DMS114 treated with DMSO at 0.1 percent for 48 hours (cell line): ENCODE measurements around the gene NUDT12.

Experiments
- DNase-seq: peaks from one replicate; lab custom pipeline; 2025; ENCODE audit not compliant: unreplicated experiment; lab: John Stamatoyannopoulos, UW

Gene NUDT12

DNA sequence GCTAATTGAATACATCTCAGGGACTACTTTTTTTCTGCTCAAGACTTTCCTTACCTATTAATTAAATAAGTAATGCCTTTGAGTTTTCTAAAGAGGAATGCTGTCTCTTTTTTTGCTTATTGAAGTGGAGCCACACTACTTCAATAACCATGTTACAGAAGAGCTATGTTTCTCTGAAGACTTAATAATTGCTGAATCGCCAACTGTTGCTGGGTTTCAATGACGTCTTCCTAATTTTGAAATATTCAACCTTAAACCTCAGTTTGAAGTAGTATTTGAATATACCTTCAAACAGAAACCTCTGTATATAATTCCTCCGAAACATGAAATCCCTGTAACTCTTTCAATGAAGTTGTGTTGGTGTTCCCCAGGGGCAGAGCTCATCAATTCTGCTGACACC is 21.0 kb downstream of the NUDT12 start:
- no peak for DNase-seq

DNA sequence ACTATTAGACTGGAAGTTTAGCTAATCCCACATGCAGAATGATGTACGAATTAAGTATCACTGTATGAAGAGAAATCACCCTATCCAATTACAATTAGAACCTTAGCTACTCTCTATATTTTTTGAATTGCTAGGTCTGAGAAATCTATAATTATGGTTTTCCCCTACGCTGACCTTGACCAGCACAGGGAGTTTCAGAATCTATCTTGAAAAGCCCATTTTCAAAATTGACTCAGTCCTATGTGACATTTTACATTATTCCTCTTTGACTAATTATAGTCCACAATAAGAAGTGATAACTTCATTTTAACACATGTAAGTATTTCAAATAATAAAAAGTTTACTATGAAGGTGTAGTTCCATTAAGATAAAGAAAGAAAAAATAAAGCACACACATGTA is 21.5 kb downstream of the NUDT12 start:
- no peak for DNase-seq

DNA sequence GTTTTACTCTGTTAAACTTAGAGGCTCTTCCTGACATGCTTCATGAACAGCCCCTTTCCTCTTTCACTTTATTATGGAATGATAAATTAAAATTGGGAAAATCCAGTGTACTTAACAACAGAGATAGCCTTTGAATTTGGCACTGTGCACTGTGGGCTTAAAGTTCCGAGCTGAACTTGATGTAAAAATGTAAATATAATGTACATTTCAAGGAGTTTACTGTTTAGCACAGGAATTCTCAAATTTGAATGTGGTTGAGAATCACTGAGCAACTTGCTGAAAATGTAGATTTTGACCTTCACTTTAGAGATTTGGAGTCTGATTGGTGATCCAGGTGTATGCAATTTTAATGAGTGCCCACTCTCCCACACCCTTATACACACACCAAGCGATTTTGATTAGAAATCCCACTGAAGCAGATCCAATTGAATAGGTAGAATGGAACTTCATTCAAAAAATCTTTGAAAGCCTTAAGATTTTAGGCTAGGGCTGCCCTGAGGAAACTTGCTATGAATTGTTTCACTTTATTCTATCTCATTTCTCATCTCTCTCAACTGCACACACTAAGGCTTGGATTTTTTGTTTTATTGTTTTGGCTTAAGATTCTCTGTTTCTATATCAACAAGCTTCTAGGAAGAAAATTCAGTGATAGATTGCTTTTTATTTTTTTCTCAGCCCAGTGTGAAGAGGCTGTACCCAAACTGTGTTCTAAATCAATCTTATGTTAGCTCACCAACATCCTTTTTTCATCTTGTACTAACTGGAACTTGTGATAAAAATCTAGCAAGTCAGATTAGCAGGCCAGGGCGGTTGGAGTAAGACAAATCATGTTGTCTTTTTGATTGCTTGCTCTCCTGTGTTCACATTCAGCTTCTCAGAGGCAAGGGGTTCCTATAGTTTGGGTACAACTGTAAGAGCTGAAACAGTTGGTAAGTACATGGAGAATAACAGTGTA is 22.9 kb downstream of the NUDT12 start:
- DNase-seq: no peak

DNA sequence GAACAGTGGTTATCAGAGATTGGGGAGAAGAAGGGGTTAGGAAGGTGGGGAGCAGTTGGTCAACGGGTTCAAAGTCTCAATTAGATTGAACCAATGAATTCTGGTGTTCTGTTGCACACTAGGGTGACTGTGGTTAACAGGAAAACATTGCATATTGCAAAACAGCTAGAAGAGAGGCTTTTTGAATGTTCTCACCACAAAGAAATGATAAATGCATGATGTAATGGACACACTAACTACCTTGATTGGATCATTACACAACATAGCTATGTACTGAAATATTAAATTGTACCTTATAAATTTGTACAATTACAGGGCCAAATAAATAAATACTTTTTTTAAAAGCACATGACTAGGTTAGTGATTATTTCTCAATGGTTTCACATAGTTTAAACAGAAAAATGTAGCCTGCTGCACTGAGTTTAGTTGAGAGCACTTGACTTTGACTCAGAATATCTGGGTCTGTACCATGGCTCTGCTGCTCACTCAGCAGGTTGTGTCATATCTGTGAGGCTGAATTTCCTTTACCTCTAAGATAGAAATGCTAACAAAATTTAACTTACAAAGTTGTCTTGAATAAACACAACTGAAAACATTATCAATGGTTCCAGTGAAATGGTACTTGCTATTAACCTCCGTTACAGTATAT is 30.4 kb downstream of the NUDT12 start:
- DNase-seq: no peak

DNA sequence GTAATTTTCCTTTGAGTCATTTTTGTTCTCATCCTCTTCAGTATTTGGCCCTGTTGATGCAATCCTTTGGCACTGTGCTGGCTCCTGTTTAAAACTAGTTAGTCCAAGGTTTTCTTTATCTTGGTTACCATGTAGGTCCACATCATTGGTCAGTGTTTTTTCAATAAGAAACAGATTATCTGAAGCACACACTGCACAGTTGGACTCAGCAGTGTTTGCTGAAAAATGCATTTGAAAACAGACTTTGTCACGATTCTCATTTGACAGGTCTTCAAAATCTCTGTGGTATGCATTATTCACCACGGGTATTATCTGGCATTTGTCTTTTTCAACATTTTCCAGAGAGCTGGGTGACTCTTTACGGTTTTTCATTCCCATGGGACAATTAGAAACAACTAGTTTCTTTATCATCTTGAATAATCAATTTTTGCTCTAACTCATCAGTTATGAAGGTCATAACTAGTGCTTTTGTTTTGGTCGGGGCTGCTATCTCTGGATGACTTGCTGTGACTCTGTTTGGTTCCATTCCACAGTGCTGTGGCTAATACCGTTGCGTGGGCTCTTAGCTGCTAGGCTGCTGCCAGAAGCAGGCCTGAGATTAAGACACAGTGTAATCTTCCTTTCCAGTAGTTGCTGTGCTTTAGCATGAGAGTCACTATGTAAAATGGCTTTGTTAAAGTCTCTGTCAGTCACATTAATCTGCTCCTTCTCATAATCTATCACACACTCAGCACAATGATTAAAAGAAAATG is 36.2 kb downstream of the NUDT12 start:
- DNase-seq: no peak

DNA sequence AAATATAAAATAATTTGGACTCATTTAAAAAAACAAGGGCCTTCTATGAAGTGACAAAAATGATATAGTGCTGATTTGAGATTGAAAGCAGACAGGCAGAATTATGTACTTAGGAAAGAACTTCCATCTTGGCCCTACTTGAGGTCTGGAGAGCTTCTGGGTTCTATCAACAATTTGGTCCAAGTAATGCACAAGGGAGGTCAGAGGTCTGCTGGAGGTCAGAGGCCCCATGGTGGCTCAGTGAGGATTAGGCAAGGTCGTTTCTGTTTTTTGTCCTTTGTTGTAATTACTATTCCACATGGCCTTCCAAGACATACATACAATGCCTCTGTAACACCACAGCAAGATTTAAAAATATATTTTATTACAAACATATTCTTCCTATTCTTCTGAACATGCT is 37.2 kb downstream of the NUDT12 start:
- no peak for DNase-seq

DNA sequence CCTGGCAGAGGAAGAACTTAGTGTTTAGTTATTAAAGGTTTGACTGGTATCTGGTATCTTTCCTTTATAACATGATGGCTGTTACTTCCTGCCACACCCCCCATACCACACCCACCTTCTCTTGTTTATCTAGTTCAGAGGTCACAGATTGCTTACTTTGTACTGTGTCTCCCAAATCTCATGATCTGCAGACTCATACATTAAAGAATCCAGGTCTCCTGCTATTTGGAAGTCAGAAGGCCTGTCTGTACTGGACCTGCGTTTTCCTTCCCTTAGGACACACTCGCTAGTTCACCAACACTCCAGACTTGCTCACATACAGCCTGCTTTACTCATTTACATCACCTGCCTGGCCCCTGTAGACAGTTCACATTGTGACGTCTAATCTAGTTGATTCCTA is 39.3 kb downstream of the NUDT12 start:
- DNase-seq: no peak

DNA sequence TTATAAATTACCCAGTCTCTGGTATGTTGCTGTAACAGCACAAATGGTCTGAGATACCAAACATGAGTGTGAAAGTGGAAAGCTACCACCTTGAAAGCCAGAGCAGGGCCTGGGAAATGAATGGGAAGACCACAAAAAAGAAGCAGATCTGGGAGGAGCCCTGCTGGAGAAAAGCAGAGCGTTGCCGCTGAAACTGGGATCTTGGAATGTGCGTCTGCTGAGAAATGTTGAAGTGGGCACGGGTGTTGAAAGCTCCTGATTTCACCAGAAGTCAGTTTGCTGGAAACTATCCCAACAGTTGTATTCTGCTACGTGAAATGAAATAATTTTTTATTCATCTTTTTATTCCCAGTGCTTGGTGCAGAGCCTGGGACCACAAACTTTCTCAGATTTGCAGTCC is 40.0 kb downstream of the NUDT12 start:
- no peak for DNase-seq

DNA sequence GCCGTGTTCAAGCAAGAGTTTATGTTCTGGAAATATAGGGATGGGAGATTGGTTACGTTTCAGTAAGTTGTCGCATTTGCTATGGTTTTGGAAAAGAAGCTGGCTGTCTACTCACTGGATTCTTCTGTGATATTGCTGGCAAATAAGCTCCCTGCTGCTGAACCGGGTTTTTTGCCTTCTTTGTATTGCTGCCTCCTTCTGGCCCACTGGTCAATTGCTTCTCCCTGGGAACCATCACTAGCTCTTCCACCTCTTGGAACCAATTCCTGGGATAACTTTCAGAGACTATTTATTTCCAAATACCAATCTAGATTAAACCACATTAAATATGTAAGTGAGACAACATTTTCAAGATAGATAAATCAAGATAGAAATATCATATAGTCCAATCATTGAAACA is 43.0 kb downstream of the NUDT12 start:
- DNase-seq: no peak

DNA sequence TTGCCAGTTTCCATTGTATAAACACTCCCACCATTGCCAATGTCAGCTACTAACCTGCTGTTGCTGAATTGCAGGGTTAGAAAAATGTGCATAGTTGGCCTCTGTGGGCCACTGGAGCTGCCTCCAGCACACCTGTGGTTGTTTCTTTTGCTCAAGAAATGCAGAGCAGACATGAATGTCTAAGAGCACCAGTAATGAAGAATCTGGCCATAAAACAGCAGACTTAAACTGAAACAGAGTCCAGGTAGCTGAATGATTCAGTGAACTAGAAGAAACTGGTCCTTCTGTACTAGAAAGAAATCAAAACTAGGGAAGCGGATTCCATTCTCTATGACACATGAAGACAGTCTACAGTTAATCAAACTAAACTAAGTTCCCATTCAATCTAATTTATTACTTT is 48.2 kb downstream of the NUDT12 start:
- no peak for DNase-seq

DNA sequence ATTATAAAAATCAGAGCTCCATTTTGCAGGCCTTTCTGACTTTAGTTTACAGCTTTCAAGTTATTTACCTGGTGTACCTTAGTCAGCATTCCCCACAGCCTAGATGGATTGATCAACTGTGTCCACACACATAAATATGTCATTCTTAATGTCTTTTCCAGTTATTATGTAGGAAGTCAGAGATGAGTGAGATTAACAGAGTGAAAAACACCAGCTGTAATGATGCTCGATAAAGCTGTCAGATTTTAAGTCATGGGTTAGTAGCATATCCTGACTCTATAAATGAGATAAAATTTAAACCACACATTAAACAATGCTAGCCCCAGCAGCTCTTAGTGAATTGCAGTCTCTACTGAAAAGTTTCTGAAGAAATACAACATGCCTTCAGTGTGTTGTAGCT is 48.9 kb downstream of the NUDT12 start:
- no peak for DNase-seq

DNA sequence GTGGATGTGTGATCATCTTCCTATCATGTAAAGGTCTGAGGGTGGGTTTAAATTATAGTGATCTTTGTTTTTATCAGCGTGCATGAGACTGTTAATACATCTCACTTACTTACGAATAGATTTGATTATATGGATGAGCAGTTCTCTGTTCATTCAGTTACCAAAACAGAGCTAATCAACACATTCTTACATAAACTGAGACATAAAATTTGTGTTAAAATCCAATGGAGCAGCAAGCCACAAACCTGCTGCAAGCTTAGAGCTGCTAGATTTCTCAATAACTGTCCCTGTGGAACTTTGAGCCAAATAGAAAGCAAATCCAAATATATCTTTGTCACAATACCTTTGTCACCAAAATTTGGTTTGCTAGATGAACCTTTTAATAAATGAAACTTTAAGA is 50.1 kb downstream of the NUDT12 start:
- no peak for DNase-seq

DNA sequence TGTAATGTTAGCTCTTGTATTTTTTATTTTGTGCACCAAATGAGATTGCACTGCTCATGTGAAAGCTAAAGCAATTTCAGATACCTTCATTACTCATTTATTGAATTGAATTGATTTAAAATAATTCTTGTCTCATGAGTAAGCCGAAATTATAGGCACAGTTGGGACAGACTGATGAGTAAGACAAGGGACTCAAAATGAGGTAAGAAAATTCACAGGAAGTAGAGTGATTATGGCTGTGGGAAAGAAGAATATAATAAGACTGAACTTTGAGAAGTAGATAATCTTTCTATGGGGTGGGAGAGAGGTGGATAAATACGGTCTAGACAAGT is 51.1 kb downstream of the NUDT12 start:
- DNase-seq: no peak

DNA sequence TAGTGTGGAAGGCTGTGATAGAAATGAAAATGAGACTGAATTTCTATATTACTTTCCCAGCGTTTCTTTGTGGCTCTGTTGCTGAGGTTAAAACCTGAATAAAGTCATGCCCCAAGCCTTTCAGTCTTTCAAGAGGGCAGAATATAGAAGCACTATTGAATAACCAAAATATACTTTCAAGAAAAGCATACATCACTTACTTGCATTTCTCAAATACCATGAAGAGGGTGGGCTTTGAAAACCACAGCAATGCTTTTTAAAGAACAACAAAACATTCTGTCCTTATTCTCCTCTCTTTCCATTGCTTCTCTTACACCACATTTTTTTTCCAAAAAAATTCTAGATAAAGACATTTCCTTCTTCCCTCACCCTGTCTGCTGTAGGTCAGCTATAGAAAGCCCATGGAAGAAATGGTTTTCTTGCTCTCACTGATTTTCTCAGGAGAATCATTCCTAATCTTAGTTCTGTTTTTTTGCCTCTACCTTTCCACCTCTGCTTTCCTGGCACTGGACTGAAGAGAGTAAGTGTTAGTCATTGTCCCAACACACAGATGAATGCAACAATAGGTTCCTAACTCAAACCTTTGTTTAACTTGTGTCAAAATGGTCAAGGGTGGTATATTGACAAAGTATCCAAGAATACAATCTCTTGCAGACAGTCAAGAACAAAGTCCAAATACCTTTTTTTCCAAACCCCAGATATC is 51.6 kb downstream of the NUDT12 start:
- DNase-seq: no peak

DNA sequence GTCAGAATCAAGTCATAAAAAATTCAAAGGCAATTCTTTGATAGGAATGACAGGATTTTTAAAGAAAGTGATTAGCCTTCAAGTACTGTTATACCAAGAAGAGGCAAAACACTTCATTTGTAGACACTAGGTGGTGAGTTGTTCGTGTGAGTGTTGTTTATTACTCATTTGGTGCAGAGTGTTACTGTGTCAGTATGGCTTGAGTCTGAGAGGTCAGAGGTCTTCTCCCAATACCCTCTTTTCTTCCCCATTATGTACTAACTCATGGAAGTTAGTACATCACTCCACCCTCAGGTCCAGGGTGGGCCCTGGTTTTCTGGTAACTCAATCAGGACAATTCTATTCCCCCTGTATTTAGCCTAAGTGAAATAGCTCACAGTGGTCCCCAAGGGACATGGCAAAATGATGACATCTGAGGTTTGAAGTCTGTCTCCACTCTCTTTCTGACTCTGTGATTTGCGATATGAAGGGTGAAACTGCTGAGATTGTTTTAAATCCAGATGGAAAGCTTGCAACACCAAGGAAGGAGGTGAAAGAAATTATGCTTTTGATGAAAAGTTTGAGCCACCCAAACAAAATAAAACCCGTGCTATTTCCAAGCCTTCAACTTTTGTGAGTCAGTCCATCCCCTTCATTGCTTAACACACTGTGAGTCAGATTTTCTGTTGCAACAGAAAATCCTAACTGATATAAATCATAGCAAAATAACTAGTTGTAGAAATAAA is 56.8 kb downstream of the NUDT12 start:
- DNase-seq: no peak

DNA sequence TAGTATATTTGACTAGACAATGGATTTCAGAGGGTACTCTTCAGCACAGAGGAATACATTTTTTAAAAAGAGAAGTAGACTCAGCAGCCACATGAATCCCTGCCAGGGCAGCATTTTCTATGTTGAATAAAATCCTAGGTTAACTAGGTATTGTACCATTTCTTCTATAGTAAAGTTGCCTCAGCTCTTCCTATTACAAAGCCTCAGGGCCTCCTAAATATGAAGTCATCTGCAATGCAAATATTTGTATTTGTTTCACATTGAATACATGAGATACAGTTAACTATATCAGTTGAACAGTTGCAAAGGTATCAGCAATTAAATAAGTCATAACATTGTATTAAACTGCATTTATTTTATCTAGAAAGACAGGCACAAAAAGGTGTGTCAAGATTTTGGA is 59.5 kb downstream of the NUDT12 start:
- no peak for DNase-seq

DNA sequence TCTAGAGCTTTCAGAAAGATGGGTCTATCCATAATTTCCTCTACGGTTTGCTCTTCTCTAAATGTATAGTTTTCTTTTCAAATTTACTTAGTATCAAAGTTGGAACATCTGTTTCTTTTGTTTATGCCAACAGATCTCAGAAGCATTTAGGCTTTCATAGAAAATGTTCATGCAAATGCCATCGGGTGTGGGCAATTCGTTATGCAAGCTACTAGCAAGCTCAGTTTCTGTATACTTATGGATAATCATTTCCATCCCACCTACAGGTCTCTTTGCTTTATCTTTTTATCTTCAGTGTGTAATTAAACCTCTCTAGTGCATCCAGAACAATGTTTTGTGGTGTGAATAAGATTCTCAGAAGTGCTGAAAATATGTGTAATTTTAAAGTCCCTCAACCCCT is 59.9 kb downstream of the NUDT12 start:
- DNase-seq: no peak
